ENCODE results near the gene DCAF5. TPM values are rescaled to one million over a fixed set of nuclear protein-coding genes. Genes with fewer than 3 reads are reported as not detected.
A peak's percentile ranks its signal among the peaks of the same experiment; 100 is the strongest.

Gene DCAF5
- total and polyA plus RNA-seq, 2 of the 13 experiments (the other 11 are each of a cell fraction or from before 2014, with no cell fraction given) = 13.4 to 31.6 TPM

DNA sequence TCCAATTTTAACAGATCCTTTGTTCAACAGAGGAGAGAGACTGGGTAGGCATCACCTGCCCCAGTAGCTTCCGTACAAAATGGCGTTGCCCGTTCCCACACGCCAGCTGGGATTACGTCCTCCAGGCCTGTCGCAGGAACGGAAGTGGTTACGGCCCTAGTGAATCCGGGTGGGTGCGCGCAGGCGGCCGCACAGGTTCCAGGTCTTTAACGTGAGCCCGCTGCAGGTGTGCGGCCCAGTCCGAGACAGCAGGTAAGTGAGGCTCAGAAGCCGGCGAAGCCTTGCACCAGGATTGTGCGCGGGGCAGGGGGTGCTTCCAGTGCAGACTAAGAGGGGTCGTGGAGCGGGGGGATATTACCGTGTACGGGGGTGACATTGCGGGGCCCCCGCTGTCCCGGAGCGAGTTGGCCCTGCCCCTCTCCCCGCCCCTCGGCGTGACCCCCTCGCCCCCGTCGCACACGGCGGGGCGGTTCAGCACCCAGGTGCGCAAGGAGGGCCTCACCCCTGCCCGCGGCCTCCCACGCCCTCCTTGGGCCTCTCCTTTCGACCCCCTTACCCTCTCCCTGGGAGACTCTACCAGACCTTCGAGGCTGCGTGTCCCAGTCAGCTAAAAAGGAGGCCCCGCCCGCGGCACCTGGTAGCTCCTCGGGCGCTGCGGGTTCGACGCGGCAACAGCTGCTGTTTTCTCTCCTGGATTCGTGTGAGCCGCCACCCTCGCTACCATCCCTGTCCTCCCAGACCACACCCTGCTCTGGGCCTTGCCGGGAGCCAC, 38.6 kb upstream of the DCAF5 start, which contains the start of gene EXD2 (continued):
- no peak for TF ChIP-seq ZNF496 (CRISPR knock-in tag; IDR thresholded peaks at IDR 0.05; ENCODE audit: insufficient replicate concordance)
- no peak for TF ChIP-seq SP1 (IDR thresholded peaks at IDR 0.05)
- TF ChIP-seq SP1 (CRISPR knock-in tag; IDR thresholded peaks at IDR 0.05) = peak; percentile 76
- 0 out of 2 replicates have a peak, but pooled peaks have one; percentile 66 for TF ChIP-seq PCBP1 (IDR thresholded peaks at IDR 0.05; ENCODE audit: borderline replicate concordance, low read depth, low read length)
- no peak for TF ChIP-seq MLX (CRISPR knock-in tag; IDR thresholded peaks at IDR 0.05)
- TF ChIP-seq PTBP1 (IDR thresholded peaks at IDR 0.05; ENCODE audit: low read depth, low read length, poor library complexity, severe bottlenecking) = no peak
- TF ChIP-seq ZNF234 (CRISPR knock-in tag; conservative IDR thresholded peaks at IDR 0.05) = no peak
- TF ChIP-seq, protein P1, sequence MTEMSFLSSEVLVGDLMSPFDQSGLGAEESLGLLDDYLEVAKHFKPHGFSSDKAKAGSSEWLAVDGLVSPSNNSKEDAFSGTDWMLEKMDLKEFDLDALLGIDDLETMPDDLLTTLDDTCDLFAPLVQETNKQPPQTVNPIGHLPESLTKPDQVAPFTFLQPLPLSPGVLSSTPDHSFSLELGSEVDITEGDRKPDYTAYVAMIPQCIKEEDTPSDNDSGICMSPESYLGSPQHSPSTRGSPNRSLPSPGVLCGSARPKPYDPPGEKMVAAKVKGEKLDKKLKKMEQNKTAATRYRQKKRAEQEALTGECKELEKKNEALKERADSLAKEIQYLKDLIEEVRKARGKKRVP (CRISPR knock-in tag; IDR thresholded peaks at IDR 0.05) = peak in 1 of 2 experiments; percentile 68; a peak in 1 of 4 replicates
- TF ChIP-seq PAF1 (CRISPR knock-in tag; IDR thresholded peaks at IDR 0.05) = no peak
- peak; percentile 75; the same call in 1 of the 2 replicates for TF ChIP-seq SPEN (CRISPR knock-in tag; IDR thresholded peaks at IDR 0.05; ENCODE audit: low read depth)
- peak; percentile 83 for TF ChIP-seq RXRA (CRISPR knock-in tag; IDR thresholded peaks at IDR 0.05)
- peak; percentile 11 for TF ChIP-seq ZNF781 (CRISPR knock-in tag; IDR thresholded peaks at IDR 0.05; ENCODE audit: borderline replicate concordance, not compliant biosample characterization)
- TF ChIP-seq JUNB (CRISPR knock-in tag; IDR thresholded peaks at IDR 0.05; ENCODE audit: borderline replicate concordance) = no peak
- TF ChIP-seq RCOR2 (CRISPR knock-in tag; IDR thresholded peaks at IDR 0.05) = no peak
- peak; percentile 86; the same call in 1 of the 2 replicates for TF ChIP-seq ZNF225 (CRISPR knock-in tag; IDR thresholded peaks at IDR 0.05)
- TF ChIP-seq, protein P2, sequence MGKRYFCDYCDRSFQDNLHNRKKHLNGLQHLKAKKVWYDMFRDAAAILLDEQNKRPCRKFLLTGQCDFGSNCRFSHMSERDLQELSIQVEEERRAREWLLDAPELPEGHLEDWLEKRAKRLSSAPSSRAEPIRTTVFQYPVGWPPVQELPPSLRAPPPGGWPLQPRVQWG (CRISPR knock-in tag; IDR thresholded peaks at IDR 0.05; ENCODE audit: borderline replicate concordance, low read depth) = no peak
- no peak for TF ChIP-seq U2AF2 (IDR thresholded peaks at IDR 0.05; ENCODE audit: low read depth, low read length)
- peak; percentile 57; the same call in 1 of the 2 replicates for TF ChIP-seq ZNF772 (CRISPR knock-in tag; IDR thresholded peaks at IDR 0.05)
- TF ChIP-seq U2AF1 (optimal IDR thresholded peaks at IDR 0.05; ENCODE audit: low read depth, low read length) = peak; percentile 90
- TF ChIP-seq ZKSCAN1 (IDR thresholded peaks at IDR 0.05; ENCODE audit: low read length) = peak; percentile 47; the same call in 1 of the 2 replicates
- no peak for TF ChIP-seq ZNF446 (CRISPR knock-in tag; IDR thresholded peaks at IDR 0.05)
- 0 out of 2 replicates have a peak, but pooled peaks have one; percentile 54 for TF ChIP-seq SMAD3 (CRISPR knock-in tag; IDR thresholded peaks at IDR 0.05)
- TF ChIP-seq TBX3 (IDR thresholded peaks at IDR 0.05; ENCODE audit: borderline replicate concordance) = peak; percentile 16; the same call in 1 of the 2 replicates
- TF ChIP-seq THYN1 (CRISPR knock-in tag; IDR thresholded peaks at IDR 0.05; ENCODE audit: borderline replicate concordance, low read depth) = no peak
- peak; percentile 87; the same call in 1 of the 2 replicates for TF ChIP-seq NFKB2 (CRISPR knock-in tag; IDR thresholded peaks at IDR 0.05; ENCODE audit: borderline replicate concordance)
- peak; percentile 69; the same call in 1 of the 2 replicates for TF ChIP-seq ZNF235 (CRISPR knock-in tag; IDR thresholded peaks at IDR 0.05; ENCODE audit: borderline replicate concordance)

Data from HepG2 (cell line).